Activated CD8-positive, alpha-beta T cell treated with anti-CD3 and anti-CD28 coated beads, Interleukin-2, amount 10 ng/mL, durations not matched to agents 7 days and 5 days (primary cell): ENCODE results near the gene NPLOC4. TPM values are rescaled to one million over a fixed set of nuclear protein-coding genes. Genes with fewer than 3 reads are reported as not detected.
A peak's percentile ranks its signal among the peaks of the same experiment; 100 is the strongest.

ENCODE experiments used
- ATAC-seq: fragments of 150-1000 bp; cut with Tn5 transposase; one replicate; pipeline ENCODE4 v1.10.0; 2021; ENCODE audit warnings: moderate library complexity
- CTCF ChIA-PET: fragments of 350-600 bp; sonication (Branson Sonifier 250); formaldehyde crosslinking; loops from one replicate; lab custom pipeline; 2021; ENCODE audit warnings: antibody characterized with exemption; lab: Charles Lee
- POLR2A ChIA-PET: fragments of 350-600 bp; sonication (Branson Sonifier 250); formaldehyde crosslinking; loops from one replicate; lab custom pipeline; 2021; ENCODE audit warnings: antibody characterized with exemption; lab: Charles Lee
- DNase-seq: peaks from one replicate; pipeline ENCODE4 v3.0.0-alpha.2; 2020
- H3K27ac Mint-ChIP-seq: one replicate; pipeline ENCODE4 v1.8.0; 2021; ENCODE audit warnings: mild to moderate bottlenecking, mixed read lengths
- H3K27me3 Mint-ChIP-seq: one replicate; pipeline ENCODE4 v1.8.0; 2021; ENCODE audit warnings: low read depth, mixed read lengths
- H3K36me3 Mint-ChIP-seq: one replicate; pipeline ENCODE4 v1.8.0; 2021; ENCODE audit warnings: low read depth, mixed read lengths
- H3K4me1 Mint-ChIP-seq: one replicate; pipeline ENCODE4 v1.8.0; 2021; ENCODE audit warnings: low read depth, mixed read lengths
- H3K4me3 Mint-ChIP-seq: one replicate; pipeline ENCODE4 v1.8.0; 2021; ENCODE audit warnings: mild to moderate bottlenecking, mixed read lengths
- H3K9me3 Mint-ChIP-seq: one replicate; pipeline ENCODE4 v1.8.0; 2022; ENCODE audit warnings: mixed read lengths; ENCODE audit not compliant: insufficient read depth
- total RNA-seq, 2 experiments: library from RNA; stranded (reverse); gene quantifications; one replicate each; pipeline ENCODE4 v1.2.3, GENCODE V29; 2021

The NPLOC4 gene
- total RNA-seq, 2 experiments from 2014 or later, result 113 TPM

GRCh38 chr17:81574643-81574956 is 62.3 kb downstream of the NPLOC4 start:
- CTCF ChIA-PET, result interaction anchor here (2.2 kb wide), 1 partner anchor 27 kb away, joined by 7 read pairs; no protein-coding TSS in a partner anchor
- ATAC-seq, result no peak
- H3K4me3 Mint-ChIP-seq, result no peak overlapping the region
- H3K4me1 Mint-ChIP-seq, result no peaks in the 10 kb centered on the region
- DNase-seq, result no peak
- no peaks in the 10 kb centered on the region for H3K27me3 Mint-ChIP-seq
- peaks cover 44% of the 10 kb centered on the region for H3K36me3 Mint-ChIP-seq
- POLR2A ChIA-PET, result no interaction called here
- no peak overlapping the region for H3K27ac Mint-ChIP-seq
- H3K9me3 Mint-ChIP-seq, result no peaks in the 10 kb centered on the region

GRCh38 chr17:81573794-81574642 is 62.9 kb downstream of the NPLOC4 start:
- POLR2A ChIA-PET, result no interaction called here
- ATAC-seq, result no peak
- Mint-ChIP-seq H3K9me3 (no peaks in the 10 kb centered on the region), H3K4me1 (no peaks in the 10 kb centered on the region), H3K27ac (no peak overlapping the region), H3K27me3 (no peaks in the 10 kb centered on the region), H3K4me3 (no peak overlapping the region), H3K36me3 (peaks cover 41% of the 10 kb centered on the region)
- no peak for DNase-seq
- CTCF ChIA-PET, result interaction anchor here (2.2 kb wide), 1 partner anchor 27 kb away, joined by 7 read pairs; no protein-coding TSS in a partner anchor

- CTCF ChIA-PET, result interaction anchor here (2.2 kb wide), 1 partner anchor 29 kb away, joined by 7 read pairs; no protein-coding TSS in a partner anchor
- POLR2A ChIA-PET, result no interaction called here
- no peak for DNase-seq
- no peak for ATAC-seq
- Mint-ChIP-seq H3K4me3 (no peak overlapping the region), H3K36me3 (peaks cover 43% of the 10 kb centered on the region), H3K27me3 (no peaks in the 10 kb centered on the region), H3K4me1 (no peaks in the 10 kb centered on the region), H3K27ac (no peak overlapping the region), H3K9me3 (no peaks in the 10 kb centered on the region)
These were observed 64.2 kb downstream of the NPLOC4 start for GRCh38 chr17:81572563-81573168.

GRCh38 chr17:81570964-81571363 is 65.9 kb downstream of the NPLOC4 start:
- ChIA-PET CTCF (interaction anchor here (0.8 kb wide), 1 partner anchor 31 kb away, joined by 3 read pairs; no protein-coding TSS in a partner anchor), POLR2A (no interaction called here)
- DNase-seq (no peak), ATAC-seq (no peak)
- Mint-ChIP-seq H3K27me3 (no peaks in the 10 kb centered on the region), H3K27ac (no peak overlapping the region), H3K9me3 (no peaks in the 10 kb centered on the region), H3K4me1 (no peaks in the 10 kb centered on the region), H3K4me3 (no peak overlapping the region), H3K36me3 (peaks cover 52% of the 10 kb centered on the region)

- Mint-ChIP-seq H3K9me3 (no peaks in the 10 kb centered on the region), H3K27ac (no peak overlapping the region), H3K4me3 (no peak overlapping the region), H3K27me3 (no peaks in the 10 kb centered on the region), H3K36me3 (peaks cover 57% of the 10 kb centered on the region), H3K4me1 (peaks cover under 1% of the 10 kb centered on the region)
- ChIA-PET POLR2A (no interaction called here), CTCF (interaction anchor here (3.9 kb wide), 1 partner anchor 31 kb away, joined by 14 read pairs; no protein-coding TSS in a partner anchor)
- DNase-seq, result no peak
- ATAC-seq, result no peak
These were observed 66.9 kb downstream of the NPLOC4 start for GRCh38 chr17:81569986-81570514.

- Mint-ChIP-seq H3K9me3 (no peaks in the 10 kb centered on the region), H3K27me3 (no peaks in the 10 kb centered on the region), H3K4me1 (peaks cover 5% of the 10 kb centered on the region), H3K4me3 (no peak overlapping the region), H3K27ac (no peak overlapping the region), H3K36me3 (peaks cover 57% of the 10 kb centered on the region)
- ATAC-seq (no peak), DNase-seq (no peak)
- CTCF ChIA-PET, result interaction anchor here (3.9 kb wide), 1 partner anchor 33 kb away, joined by 14 read pairs; no protein-coding TSS in a partner anchor
- POLR2A ChIA-PET, result no interaction called here
These were observed 68.5 kb downstream of the NPLOC4 start for GRCh38 chr17:81568416-81568815.

- peaks cover 5% of the 10 kb centered on the region for H3K4me1 Mint-ChIP-seq
- ChIA-PET CTCF (interaction anchor here (1.5 to 3.9 kb wide), 2 partner anchors 15 to 34 kb away, joined by 4 to 14 read pairs; partner anchors contain the start of gene FAAP100), POLR2A (no interaction called here)
- DNase-seq (no peak), ATAC-seq (no peak)
- H3K4me3 Mint-ChIP-seq, result no peak overlapping the region
- H3K9me3 Mint-ChIP-seq, result no peaks in the 10 kb centered on the region
- H3K27ac Mint-ChIP-seq, result no peak overlapping the region
- peaks cover 56% of the 10 kb centered on the region for H3K36me3 Mint-ChIP-seq
- H3K27me3 Mint-ChIP-seq, result no peaks in the 10 kb centered on the region
These were observed 69.7 kb downstream of the NPLOC4 start for GRCh38 chr17:81567191-81567590.

- Mint-ChIP-seq H3K27ac (peak overlapping the region; percentile 66), H3K4me1 (peaks cover 5% of the 10 kb centered on the region), H3K9me3 (no peaks in the 10 kb centered on the region), H3K36me3 (peaks cover 54% of the 10 kb centered on the region), H3K27me3 (no peaks in the 10 kb centered on the region), H3K4me3 (no peak overlapping the region)
- ATAC-seq (no peak), DNase-seq (no peak)
- CTCF ChIA-PET, result interaction anchor here (1.5 to 3.9 kb wide), 2 partner anchors 14 to 35 kb away, joined by 4 to 14 read pairs; partner anchors contain the start of gene FAAP100
- POLR2A ChIA-PET, result no interaction called here
These were observed 70.3 kb downstream of the NPLOC4 start for GRCh38 chr17:81566461-81567126.

- Mint-ChIP-seq H3K36me3 (peaks cover 59% of the 10 kb centered on the region), H3K27ac (no peak overlapping the region), H3K9me3 (no peaks in the 10 kb centered on the region), H3K4me3 (no peak overlapping the region), H3K4me1 (peaks cover 5% of the 10 kb centered on the region), H3K27me3 (no peaks in the 10 kb centered on the region)
- ATAC-seq (no peak), DNase-seq (no peak)
- CTCF ChIA-PET, result no interaction called here
- POLR2A ChIA-PET, result no interaction called here
These were observed 71.7 kb downstream of the NPLOC4 start for GRCh38 chr17:81565231-81565630.

GRCh38 chr17:81564778-81565177 is 72.1 kb downstream of the NPLOC4 start:
- Mint-ChIP-seq H3K27ac (no peak overlapping the region), H3K4me3 (no peak overlapping the region), H3K36me3 (peaks cover 55% of the 10 kb centered on the region), H3K9me3 (no peaks in the 10 kb centered on the region), H3K27me3 (no peaks in the 10 kb centered on the region), H3K4me1 (peaks cover 5% of the 10 kb centered on the region)
- DNase-seq (no peak), ATAC-seq (no peak)
- ChIA-PET POLR2A (no interaction called here), CTCF (no interaction called here)

- no peaks in the 10 kb centered on the region for H3K9me3 Mint-ChIP-seq
- no peak overlapping the region for H3K27ac Mint-ChIP-seq
- DNase-seq (no peak), ATAC-seq (no peak)
- CTCF ChIA-PET, result no interaction called here
- H3K36me3 Mint-ChIP-seq, result peaks cover 54% of the 10 kb centered on the region
- no peak overlapping the region for H3K4me3 Mint-ChIP-seq
- POLR2A ChIA-PET, result no interaction called here
- peaks cover 5% of the 10 kb centered on the region for H3K4me1 Mint-ChIP-seq
- no peaks in the 10 kb centered on the region for H3K27me3 Mint-ChIP-seq
These were observed 72.9 kb downstream of the NPLOC4 start for GRCh38 chr17:81563861-81564586.
